H1 (cell line): ENCODE results near the gene LRP5. TPM values are rescaled to one million over a fixed set of nuclear protein-coding genes. Genes with fewer than 3 reads are reported as not detected.

ENCODE experiments used
- CHD2 ChIP-seq: IDR thresholded peaks from 2 replicates; pipeline ENCODE4 v1.6.1; 2012; ENCODE audit warnings: low read length, improper control_type of control experiment
- KDM4A ChIP-seq: IDR thresholded peaks from one replicate; pipeline ENCODE4 v1.7.1; 2012; ENCODE audit warnings: low read depth, mild to moderate bottlenecking, moderate library complexity, low read length, inconsistent platforms; ENCODE audit not compliant: severe bottlenecking
- TAF7 ChIP-seq: optimal IDR thresholded peaks from 2 replicates; pipeline ENCODE3; 2011; ENCODE audit warnings: low read depth, mild to moderate bottlenecking, inconsistent platforms, low read length, moderate library complexity, borderline replicate concordance
- polyA plus RNA-seq, 7 experiments: library from polyadenylated mRNA; depleted of rRNA in 3 of 7; stranded (reverse) in 5 of 7; unstranded in 2 of 7; fragments of >200 nt in 5 of 7; fragments of 200-250 nt in 2 of 7; gene quantifications; 1 replicate in 5 of 7; 2 replicates in 1 of 7; 4 replicates in 1 of 7; pipeline versions ENCODE4 v1.2.1 to v1.2.3, GENCODE V29; 2011 to 2013; ENCODE audit warnings: missing spikeins in 2 of 7, mixed read lengths in 2 of 7
- total RNA-seq: library from RNA; stranded (reverse); fragmentation: NEBNext Ultra II Directional; extraction: Animal tissue kit (Norgen Biotek cat#: 25700); gene quantifications from 2 replicates; pipeline ENCODE4 v1.2.1, GENCODE V29; 2021
- TF ChIP-seq, protein P1 (sequence below): IDR thresholded peaks from 2 replicates; pipeline ENCODE4 v1.6.1; 2012; ENCODE audit warnings: low read length, inconsistent platforms
- TF ChIP-seq, protein P2 (sequence below): fragments of 300-600 bp; sonication (generic); IDR thresholded peaks from 2 replicates; pipeline ENCODE4 v1.7.1; 2012; ENCODE audit warnings: low read length, moderate library complexity, mild to moderate bottlenecking, inconsistent platforms; ENCODE audit not compliant: insufficient replicate concordance

The LRP5 gene
- total and polyA plus RNA-seq, 2 of the 8 experiments (the other 6 are each of a cell fraction or from before 2014, with no cell fraction given), result 19.0 to 38.9 TPM

DNA sequence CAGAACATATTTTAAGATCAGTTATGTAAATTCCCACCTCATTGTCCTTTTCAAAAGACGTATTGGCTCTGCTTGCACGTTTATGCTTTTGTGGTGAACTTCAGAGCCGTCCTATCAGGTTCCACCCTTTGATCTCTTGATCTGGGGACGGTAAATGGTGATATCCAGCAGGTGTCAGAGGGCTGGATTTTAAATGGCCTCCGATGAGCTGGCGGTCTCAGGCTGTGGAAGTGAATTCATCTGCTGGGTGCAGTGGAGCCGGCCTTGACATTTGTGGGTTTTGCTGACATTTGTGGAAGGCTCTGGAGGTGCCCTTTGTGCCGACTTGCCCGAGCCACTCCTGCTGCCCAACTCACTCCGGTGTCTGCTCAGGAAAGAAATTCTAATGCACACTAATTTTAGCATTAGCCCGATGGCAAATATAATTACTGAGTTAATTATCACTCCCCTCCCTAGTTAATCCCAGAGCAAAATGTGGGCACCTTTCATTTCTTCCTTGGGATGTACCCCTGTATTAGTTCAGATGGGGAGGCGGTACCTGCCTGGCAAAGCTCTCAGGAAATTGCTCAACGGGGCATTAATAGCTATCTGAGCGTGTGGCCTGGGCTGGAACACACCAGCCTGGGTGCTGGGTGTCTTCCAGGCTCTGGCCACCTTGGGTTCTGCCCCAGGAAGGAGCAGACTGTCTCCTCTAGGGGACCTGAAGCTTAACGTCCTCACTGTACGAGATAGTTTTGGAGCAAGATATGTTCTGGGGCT, 9.1 kb downstream of the LRP5 start (continued):
- TF ChIP-seq, protein P1, sequence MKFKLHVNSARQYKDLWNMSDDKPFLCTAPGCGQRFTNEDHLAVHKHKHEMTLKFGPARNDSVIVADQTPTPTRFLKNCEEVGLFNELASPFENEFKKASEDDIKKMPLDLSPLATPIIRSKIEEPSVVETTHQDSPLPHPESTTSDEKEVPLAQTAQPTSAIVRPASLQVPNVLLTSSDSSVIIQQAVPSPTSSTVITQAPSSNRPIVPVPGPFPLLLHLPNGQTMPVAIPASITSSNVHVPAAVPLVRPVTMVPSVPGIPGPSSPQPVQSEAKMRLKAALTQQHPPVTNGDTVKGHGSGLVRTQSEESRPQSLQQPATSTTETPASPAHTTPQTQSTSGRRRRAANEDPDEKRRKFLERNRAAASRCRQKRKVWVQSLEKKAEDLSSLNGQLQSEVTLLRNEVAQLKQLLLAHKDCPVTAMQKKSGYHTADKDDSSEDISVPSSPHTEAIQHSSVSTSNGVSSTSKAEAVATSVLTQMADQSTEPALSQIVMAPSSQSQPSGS, result no peak
- TF ChIP-seq, protein P2, sequence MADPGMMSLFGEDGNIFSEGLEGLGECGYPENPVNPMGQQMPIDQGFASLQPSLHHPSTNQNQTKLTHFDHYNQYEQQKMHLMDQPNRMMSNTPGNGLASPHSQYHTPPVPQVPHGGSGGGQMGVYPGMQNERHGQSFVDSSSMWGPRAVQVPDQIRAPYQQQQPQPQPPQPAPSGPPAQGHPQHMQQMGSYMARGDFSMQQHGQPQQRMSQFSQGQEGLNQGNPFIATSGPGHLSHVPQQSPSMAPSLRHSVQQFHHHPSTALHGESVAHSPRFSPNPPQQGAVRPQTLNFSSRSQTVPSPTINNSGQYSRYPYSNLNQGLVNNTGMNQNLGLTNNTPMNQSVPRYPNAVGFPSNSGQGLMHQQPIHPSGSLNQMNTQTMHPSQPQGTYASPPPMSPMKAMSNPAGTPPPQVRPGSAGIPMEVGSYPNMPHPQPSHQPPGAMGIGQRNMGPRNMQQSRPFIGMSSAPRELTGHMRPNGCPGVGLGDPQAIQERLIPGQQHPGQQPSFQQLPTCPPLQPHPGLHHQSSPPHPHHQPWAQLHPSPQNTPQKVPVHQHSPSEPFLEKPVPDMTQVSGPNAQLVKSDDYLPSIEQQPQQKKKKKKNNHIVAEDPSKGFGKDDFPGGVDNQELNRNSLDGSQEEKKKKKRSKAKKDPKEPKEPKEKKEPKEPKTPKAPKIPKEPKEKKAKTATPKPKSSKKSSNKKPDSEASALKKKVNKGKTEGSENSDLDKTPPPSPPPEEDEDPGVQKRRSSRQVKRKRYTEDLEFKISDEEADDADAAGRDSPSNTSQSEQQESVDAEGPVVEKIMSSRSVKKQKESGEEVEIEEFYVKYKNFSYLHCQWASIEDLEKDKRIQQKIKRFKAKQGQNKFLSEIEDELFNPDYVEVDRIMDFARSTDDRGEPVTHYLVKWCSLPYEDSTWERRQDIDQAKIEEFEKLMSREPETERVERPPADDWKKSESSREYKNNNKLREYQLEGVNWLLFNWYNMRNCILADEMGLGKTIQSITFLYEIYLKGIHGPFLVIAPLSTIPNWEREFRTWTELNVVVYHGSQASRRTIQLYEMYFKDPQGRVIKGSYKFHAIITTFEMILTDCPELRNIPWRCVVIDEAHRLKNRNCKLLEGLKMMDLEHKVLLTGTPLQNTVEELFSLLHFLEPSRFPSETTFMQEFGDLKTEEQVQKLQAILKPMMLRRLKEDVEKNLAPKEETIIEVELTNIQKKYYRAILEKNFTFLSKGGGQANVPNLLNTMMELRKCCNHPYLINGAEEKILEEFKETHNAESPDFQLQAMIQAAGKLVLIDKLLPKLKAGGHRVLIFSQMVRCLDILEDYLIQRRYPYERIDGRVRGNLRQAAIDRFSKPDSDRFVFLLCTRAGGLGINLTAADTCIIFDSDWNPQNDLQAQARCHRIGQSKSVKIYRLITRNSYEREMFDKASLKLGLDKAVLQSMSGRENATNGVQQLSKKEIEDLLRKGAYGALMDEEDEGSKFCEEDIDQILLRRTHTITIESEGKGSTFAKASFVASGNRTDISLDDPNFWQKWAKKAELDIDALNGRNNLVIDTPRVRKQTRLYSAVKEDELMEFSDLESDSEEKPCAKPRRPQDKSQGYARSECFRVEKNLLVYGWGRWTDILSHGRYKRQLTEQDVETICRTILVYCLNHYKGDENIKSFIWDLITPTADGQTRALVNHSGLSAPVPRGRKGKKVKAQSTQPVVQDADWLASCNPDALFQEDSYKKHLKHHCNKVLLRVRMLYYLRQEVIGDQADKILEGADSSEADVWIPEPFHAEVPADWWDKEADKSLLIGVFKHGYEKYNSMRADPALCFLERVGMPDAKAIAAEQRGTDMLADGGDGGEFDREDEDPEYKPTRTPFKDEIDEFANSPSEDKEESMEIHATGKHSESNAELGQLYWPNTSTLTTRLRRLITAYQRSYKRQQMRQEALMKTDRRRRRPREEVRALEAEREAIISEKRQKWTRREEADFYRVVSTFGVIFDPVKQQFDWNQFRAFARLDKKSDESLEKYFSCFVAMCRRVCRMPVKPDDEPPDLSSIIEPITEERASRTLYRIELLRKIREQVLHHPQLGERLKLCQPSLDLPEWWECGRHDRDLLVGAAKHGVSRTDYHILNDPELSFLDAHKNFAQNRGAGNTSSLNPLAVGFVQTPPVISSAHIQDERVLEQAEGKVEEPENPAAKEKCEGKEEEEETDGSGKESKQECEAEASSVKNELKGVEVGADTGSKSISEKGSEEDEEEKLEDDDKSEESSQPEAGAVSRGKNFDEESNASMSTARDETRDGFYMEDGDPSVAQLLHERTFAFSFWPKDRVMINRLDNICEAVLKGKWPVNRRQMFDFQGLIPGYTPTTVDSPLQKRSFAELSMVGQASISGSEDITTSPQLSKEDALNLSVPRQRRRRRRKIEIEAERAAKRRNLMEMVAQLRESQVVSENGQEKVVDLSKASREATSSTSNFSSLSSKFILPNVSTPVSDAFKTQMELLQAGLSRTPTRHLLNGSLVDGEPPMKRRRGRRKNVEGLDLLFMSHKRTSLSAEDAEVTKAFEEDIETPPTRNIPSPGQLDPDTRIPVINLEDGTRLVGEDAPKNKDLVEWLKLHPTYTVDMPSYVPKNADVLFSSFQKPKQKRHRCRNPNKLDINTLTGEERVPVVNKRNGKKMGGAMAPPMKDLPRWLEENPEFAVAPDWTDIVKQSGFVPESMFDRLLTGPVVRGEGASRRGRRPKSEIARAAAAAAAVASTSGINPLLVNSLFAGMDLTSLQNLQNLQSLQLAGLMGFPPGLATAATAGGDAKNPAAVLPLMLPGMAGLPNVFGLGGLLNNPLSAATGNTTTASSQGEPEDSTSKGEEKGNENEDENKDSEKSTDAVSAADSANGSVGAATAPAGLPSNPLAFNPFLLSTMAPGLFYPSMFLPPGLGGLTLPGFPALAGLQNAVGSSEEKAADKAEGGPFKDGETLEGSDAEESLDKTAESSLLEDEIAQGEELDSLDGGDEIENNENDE, result no peak
- no peak for TF ChIP-seq KDM4A
- TF ChIP-seq CHD2, result no peak
- TF ChIP-seq TAF7, result no peak
